PC-3 (cell line): Measurements from ENCODE around the gene SLC24A3.

ENCODE experiments used
- EZH2 ChIP-seq: fragments of 300-600 bp; sonication (generic); IDR thresholded peaks from one replicate; pipeline ENCODE4 v1.6.1; 2017; ENCODE audit warnings: antibody characterized with exemption, mild to moderate bottlenecking, low read length; ENCODE audit not compliant: unreplicated experiment
- TF ChIP-seq, protein P1 (sequence below): fragments of 300-600 bp; sonication (generic); conservative IDR thresholded peaks from 2 replicates; pipeline ENCODE4 v1.5.1; 2017; ENCODE audit warnings: antibody characterized with exemption, low read depth, mild to moderate bottlenecking, low read length

DNA sequence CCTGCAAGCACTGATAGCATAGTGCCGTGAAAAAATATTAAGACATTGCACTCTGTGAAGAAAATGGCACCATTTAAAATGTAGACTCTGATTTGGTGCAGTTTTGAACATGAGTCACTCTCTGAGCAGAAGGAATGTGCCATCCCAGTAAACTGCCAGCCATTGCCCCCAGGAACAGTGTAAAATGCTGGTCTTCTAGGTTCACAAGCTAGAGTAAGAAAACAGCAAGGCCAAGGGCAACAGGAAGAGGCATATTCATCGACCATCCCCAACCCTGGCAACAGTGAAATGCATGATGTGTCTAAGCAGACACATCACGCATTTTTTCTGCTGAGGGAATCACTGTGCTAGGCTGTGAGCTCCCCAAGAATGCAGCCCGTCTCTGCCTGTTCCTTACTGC is 382.5 kb downstream of the SLC24A3 start:
- TF ChIP-seq, protein P1, sequence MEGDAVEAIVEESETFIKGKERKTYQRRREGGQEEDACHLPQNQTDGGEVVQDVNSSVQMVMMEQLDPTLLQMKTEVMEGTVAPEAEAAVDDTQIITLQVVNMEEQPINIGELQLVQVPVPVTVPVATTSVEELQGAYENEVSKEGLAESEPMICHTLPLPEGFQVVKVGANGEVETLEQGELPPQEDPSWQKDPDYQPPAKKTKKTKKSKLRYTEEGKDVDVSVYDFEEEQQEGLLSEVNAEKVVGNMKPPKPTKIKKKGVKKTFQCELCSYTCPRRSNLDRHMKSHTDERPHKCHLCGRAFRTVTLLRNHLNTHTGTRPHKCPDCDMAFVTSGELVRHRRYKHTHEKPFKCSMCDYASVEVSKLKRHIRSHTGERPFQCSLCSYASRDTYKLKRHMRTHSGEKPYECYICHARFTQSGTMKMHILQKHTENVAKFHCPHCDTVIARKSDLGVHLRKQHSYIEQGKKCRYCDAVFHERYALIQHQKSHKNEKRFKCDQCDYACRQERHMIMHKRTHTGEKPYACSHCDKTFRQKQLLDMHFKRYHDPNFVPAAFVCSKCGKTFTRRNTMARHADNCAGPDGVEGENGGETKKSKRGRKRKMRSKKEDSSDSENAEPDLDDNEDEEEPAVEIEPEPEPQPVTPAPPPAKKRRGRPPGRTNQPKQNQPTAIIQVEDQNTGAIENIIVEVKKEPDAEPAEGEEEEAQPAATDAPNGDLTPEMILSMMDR = no peak
- TF ChIP-seq EZH2 = no peak
